OCI-LY3 (cell line): ENCODE measurements around the gene ABTB2.

ENCODE experiments used
- CTCF ChIP-seq: fragments of 200-600, 300-600 bp; sonication (generic); IDR thresholded peaks from 2 replicates; pipeline ENCODE4 v1.5.1; 2014; ENCODE audit warnings: antibody characterized with exemption, low read length, low read depth
- EZH2phosphoT487 ChIP-seq: fragments of 200-600 bp; shearing (Covaris generic); IDR thresholded peaks from 2 replicates; pipeline ENCODE4 v1.6.1; 2018; ENCODE audit warnings: antibody characterized with exemption, mixed run types, low read depth

- TF ChIP-seq CTCF, result no peak
- TF ChIP-seq EZH2phosphoT487, result no peak
These were observed 42.4 kb downstream of the ABTB2 start for GRCh38 chr11:34315394-34315793.
